ENCODE measurements around the gene DMXL2.

DNA sequence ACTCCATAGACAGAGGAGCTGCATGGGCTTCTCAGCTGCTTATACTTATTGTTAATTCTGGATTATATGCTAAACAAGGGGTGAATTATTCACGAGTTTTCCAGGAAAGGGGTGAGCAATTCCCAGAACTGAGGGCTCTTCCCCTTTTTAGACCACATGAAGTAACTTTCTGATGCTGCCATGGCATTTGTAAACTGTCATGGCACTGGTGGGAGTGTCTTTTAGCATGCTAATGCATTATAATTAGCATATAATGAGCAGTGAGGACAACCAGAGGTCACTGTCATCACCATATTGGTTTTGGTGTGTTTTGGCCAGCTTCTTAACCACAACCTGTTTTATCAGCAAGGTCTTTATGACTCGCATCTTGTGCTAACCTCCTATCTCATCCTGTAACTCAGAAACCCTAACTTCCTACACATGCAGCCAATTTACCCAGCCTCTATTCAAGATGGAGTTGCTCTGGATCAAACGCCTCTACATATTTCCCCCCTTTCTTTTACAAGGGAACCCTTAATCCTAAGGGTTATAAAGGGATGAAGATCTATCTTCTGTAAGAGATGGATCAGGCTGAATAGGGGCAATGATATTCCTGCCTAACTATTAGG is 12.1 kb upstream of the DMXL2 start:
- TF ChIP-seq, protein P1, sequence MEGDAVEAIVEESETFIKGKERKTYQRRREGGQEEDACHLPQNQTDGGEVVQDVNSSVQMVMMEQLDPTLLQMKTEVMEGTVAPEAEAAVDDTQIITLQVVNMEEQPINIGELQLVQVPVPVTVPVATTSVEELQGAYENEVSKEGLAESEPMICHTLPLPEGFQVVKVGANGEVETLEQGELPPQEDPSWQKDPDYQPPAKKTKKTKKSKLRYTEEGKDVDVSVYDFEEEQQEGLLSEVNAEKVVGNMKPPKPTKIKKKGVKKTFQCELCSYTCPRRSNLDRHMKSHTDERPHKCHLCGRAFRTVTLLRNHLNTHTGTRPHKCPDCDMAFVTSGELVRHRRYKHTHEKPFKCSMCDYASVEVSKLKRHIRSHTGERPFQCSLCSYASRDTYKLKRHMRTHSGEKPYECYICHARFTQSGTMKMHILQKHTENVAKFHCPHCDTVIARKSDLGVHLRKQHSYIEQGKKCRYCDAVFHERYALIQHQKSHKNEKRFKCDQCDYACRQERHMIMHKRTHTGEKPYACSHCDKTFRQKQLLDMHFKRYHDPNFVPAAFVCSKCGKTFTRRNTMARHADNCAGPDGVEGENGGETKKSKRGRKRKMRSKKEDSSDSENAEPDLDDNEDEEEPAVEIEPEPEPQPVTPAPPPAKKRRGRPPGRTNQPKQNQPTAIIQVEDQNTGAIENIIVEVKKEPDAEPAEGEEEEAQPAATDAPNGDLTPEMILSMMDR (IDR thresholded peaks at IDR 0.05): no peak
- no peak for TF ChIP-seq RXRA (IDR thresholded peaks at IDR 0.05; ENCODE audit: borderline replicate concordance, low read depth)
- TF ChIP-seq, protein P2, sequence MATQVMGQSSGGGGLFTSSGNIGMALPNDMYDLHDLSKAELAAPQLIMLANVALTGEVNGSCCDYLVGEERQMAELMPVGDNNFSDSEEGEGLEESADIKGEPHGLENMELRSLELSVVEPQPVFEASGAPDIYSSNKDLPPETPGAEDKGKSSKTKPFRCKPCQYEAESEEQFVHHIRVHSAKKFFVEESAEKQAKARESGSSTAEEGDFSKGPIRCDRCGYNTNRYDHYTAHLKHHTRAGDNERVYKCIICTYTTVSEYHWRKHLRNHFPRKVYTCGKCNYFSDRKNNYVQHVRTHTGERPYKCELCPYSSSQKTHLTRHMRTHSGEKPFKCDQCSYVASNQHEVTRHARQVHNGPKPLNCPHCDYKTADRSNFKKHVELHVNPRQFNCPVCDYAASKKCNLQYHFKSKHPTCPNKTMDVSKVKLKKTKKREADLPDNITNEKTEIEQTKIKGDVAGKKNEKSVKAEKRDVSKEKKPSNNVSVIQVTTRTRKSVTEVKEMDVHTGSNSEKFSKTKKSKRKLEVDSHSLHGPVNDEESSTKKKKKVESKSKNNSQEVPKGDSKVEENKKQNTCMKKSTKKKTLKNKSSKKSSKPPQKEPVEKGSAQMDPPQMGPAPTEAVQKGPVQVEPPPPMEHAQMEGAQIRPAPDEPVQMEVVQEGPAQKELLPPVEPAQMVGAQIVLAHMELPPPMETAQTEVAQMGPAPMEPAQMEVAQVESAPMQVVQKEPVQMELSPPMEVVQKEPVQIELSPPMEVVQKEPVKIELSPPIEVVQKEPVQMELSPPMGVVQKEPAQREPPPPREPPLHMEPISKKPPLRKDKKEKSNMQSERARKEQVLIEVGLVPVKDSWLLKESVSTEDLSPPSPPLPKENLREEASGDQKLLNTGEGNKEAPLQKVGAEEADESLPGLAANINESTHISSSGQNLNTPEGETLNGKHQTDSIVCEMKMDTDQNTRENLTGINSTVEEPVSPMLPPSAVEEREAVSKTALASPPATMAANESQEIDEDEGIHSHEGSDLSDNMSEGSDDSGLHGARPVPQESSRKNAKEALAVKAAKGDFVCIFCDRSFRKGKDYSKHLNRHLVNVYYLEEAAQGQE (IDR thresholded peaks at IDR 0.05; ENCODE audit: low read depth, low read length): no peak
- TF ChIP-seq, protein P3, sequence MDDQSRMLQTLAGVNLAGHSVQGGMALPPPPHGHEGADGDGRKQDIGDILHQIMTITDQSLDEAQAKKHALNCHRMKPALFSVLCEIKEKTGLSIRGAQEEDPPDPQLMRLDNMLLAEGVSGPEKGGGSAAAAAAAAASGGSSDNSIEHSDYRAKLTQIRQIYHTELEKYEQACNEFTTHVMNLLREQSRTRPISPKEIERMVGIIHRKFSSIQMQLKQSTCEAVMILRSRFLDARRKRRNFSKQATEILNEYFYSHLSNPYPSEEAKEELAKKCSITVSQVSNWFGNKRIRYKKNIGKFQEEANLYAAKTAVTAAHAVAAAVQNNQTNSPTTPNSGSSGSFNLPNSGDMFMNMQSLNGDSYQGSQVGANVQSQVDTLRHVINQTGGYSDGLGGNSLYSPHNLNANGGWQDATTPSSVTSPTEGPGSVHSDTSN (IDR thresholded peaks at IDR 0.05): no peak
- TF ChIP-seq RFX5 (IDR thresholded peaks at IDR 0.05; ENCODE audit: low read length): no peak
- TF ChIP-seq GABPA (IDR thresholded peaks at IDR 0.05; ENCODE audit: low read depth): no peak

All from SK-N-SH (cell line).